Ovary (tissue), 9 donors: ENCODE measurements around the gene TRABD2B. TPM values are rescaled to one million over a fixed set of nuclear protein-coding genes. Genes with fewer than 3 reads are reported as not detected.

ENCODE experiments used
- DNase-seq, 5 donors: peaks; one replicate each; pipeline ENCODE4 v3.0.0-alpha.2; 2019 to 2020
- H3K27ac ChIP-seq, 2 donors: fragments of 200-600 bp; one replicate each; pipeline versions ENCODE4 v1.5.1 to v1.8.0; 2019 to 2022
- H3K27me3 ChIP-seq: fragments of 200-600 bp; one replicate; pipeline ENCODE4 v1.8.0; 2022
- H3K36me3 ChIP-seq: fragments of 200-600 bp; sonication (generic); one replicate; pipeline ENCODE4 v1.5.1; 2019
- H3K4me1 ChIP-seq: one replicate; pipeline ENCODE4 v1.8.1; 2013; ENCODE audit warnings: mild to moderate bottlenecking, moderate library complexity; ENCODE audit not compliant: insufficient read depth
- H3K4me3 ChIP-seq: fragments of 200-600 bp; sonication (generic); one replicate; pipeline ENCODE4 v1.5.1; 2017
- H3K9me3 ChIP-seq, 2 donors: fragments of 200-600 bp in 1 of 2; sonication (generic) in 1 of 2; one replicate each; pipeline versions ENCODE4 v1.5.1 to v1.8.1; 2013 to 2019; ENCODE audit warnings: mild to moderate bottlenecking in 1 of 2, moderate library complexity in 1 of 2
- CTCF ChIP-seq, 3 donors: fragments of 450-650 bp in 2 of 3; fragments of 200-600 bp in 1 of 3; IDR thresholded peaks; one replicate each; pipeline versions ENCODE4 v1.5.1 to v1.8.0; 2016 to 2022; ENCODE audit warnings: antibody characterized with exemption in 3 of 3, mild to moderate bottlenecking in 1 of 3
- EP300 ChIP-seq: sonication (generic); formaldehyde crosslinking; IDR thresholded peaks from one replicate; pipeline ENCODE4 v1.6.1; 2017; ENCODE audit warnings: antibody characterized with exemption
- POLR2A ChIP-seq: fragments of 450-650 bp; IDR thresholded peaks from one replicate; pipeline ENCODE4 v1.6.1; 2017; ENCODE audit warnings: antibody characterized with exemption, mild to moderate bottlenecking, moderate library complexity
- WGBS, 3 donors: extraction: QIAGEN DNeasy Blood & Tissue Kit in 1 of 3; methylation state at CpG; one replicate each; pipeline versions ENCODE4 v1.1.5 to v1.1.7; 2013 to 2017; 5-methylcytosine and 5-hydroxymethylcytosine counted together
- intact Hi-C, 4 donors: fragments of 100-400 bp; cut with DNase I; formaldehyde crosslinking; loops; one replicate each; pipeline versions ENCODE4 v1.11.0 to v1.15.1; 2022 to 2023
- polyA plus RNA-seq, 2 donors: library from polyadenylated mRNA; stranded (reverse); fragments of 200-250 nt in 1 of 2; fragments of 350-450 nt in 1 of 2; fragmentation: Illumina TruSeq in 1 of 2; extraction: RNeasy Lipid Tissue Mini Kit (QIAGEN cat#74804) in 1 of 2; gene quantifications; one replicate each; pipeline ENCODE4 v1.2.3, GENCODE V29; 2013 to 2014
- total RNA-seq, 7 donors: library from RNA; depleted of rRNA in 2 of 7; stranded (reverse); fragments of >200 nt in 2 of 7; fragmentation: NEBNext Ultra II Directional in 3 of 7; extraction: Animal tissue kit (Norgen Biotek cat#: 25700) in 3 of 7; gene quantifications; one replicate each; pipeline versions ENCODE4 v1.1.0 to v1.2.4, GENCODE V29; 2016 to 2023
- donor health status: DM: no; HTN: no; CAD: no; lungs with moderate emphysema.
- donor health status: DM: no; HTN: no; CAD: no.
- donor health status: Bipolar disorder and iron deficiency.
- donor health status: DM: yes; HTN: yes; CAD: no.
- donor health status: DM: no; HTN: no; CAD: no.
- donor health status: DM: yes; HTN: yes; CAD: no.

Gene TRABD2B
- total and polyA plus RNA-seq, 9 donors, result 0.18 to 1.6 (median 0.52) TPM

DNA sequence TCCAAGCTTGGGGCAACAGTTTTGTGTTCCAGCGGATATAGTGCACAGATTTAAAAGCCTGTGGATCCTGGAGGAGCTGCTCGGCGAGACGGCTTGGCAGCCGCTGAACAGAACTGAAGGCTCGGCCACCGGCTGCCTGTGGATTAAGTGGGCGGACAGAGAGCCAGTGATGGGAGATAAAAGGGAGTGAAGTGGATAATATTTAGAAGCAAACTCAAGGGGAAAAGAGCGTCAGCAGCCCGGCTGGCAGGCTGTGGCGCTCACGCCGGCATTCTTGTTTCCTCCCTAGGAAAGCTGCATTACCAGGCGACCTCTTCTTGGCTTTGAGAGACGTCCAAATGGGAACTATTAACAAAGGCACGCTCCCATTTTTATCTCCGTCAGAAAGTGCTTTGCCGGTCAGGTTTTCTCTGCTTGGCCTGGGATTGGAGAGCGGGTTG, 10.4 kb downstream of the TRABD2B start:
- no peaks in the 10 kb centered on the region for H3K36me3 ChIP-seq
- no peaks in the 10 kb centered on the region for H3K27me3 ChIP-seq
- TF ChIP-seq POLR2A (no peak), CTCF (IDR thresholded peaks at IDR 0.05) (no peak), EP300 (no peak)
- H3K27ac ChIP-seq, result no peak overlapping the region
- peak in 2 of 5 donors; percentile 34 to 45 for DNase-seq
- peaks cover 7% of the 10 kb centered on the region for H3K4me1 ChIP-seq
- no peak overlapping the region for H3K4me3 ChIP-seq
- no peaks in the 10 kb centered on the region for H3K9me3 ChIP-seq
- intact Hi-C loops, result no loop called here
- WGBS, 3 donors, result 1 to 3% (median 2%) methylated on average over 19 of the region's 19 CpGs

DNA sequence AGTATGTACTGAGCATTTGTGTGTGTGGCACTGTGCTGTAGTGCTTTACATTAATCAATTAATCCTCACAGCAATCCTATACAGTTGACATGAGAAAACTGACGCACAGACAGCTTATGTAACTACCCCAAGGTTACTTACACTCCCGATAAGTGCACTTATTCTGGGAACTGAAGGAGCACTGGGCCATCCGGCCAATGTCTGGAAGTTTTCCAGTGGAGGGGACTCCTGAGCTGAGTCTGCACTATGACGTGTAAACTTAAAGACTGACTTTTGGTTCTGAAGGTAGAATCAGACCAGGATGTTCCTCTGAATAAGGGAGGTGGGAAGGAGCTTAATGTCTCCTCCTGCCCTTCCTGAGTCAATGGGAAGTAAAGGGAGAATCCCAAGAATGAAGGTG, 12.2 kb downstream of the TRABD2B start:
- H3K27me3 ChIP-seq, result no peaks in the 10 kb centered on the region
- peaks cover 7% of the 10 kb centered on the region for H3K4me1 ChIP-seq
- DNase-seq, result no peak
- no peak overlapping the region for H3K4me3 ChIP-seq
- H3K27ac ChIP-seq, result no peak overlapping the region
- no peak for TF ChIP-seq CTCF (IDR thresholded peaks at IDR 0.05)
- TF ChIP-seq POLR2A, result no peak
- no peak for TF ChIP-seq EP300
- WGBS, 3 donors, result 81 to 92% (median 86%) methylated on average over 4 of the region's 4 CpGs
- H3K9me3 ChIP-seq, result no peaks in the 10 kb centered on the region
- intact Hi-C loops, result no loop called here
- no peaks in the 10 kb centered on the region for H3K36me3 ChIP-seq

GRCh38 chr1:47984175-47984789, 12.9 kb downstream of the TRABD2B start:
- intact Hi-C loops, result no loop called here
- no peak overlapping the region for H3K4me3 ChIP-seq
- no peaks in the 10 kb centered on the region for H3K36me3 ChIP-seq
- H3K4me1 ChIP-seq, result peaks cover 7% of the 10 kb centered on the region
- TF ChIP-seq POLR2A (no peak), CTCF (IDR thresholded peaks at IDR 0.05) (no peak), EP300 (no peak)
- no peaks in the 10 kb centered on the region for H3K9me3 ChIP-seq
- H3K27ac ChIP-seq, result no peak overlapping the region
- DNase-seq, result peak in 1 of 5 donors; percentile 38
- no peaks in the 10 kb centered on the region for H3K27me3 ChIP-seq
- WGBS, 3 donors, result 12 to 31% (median 22%) methylated on average over 46 of the region's 46 CpGs

DNA sequence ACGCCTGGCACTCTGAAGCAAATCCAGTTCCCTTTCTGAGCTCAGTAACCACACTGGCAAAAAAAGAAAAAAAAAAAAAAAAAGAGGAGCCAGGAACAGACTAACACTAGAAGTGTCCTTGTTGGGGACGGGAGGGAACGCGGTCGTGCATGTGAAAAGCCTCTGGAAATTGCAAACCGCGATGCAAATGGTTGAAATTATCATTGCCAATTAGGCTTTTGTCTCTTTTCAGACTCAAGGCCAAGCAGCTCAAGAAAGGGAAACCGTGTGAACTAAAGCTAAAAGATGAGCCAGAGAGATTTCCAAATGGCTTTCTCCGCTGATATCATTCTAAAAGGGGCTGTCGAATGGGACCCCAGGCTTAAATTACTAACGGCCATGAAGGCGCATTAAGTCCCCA, 13.5 kb downstream of the TRABD2B start:
- Histone ChIP-seq H3K9me3 (no peaks in the 10 kb centered on the region), H3K4me1 (peaks cover 7% of the 10 kb centered on the region), H3K27me3 (no peaks in the 10 kb centered on the region), H3K27ac (no peak overlapping the region), H3K36me3 (no peaks in the 10 kb centered on the region), H3K4me3 (no peak overlapping the region)
- WGBS, 3 donors, result 15 to 25% (median 18%) methylated on average over 12 of the region's 12 CpGs
- no peak for TF ChIP-seq CTCF (IDR thresholded peaks at IDR 0.05)
- no peak for TF ChIP-seq POLR2A
- TF ChIP-seq EP300, result no peak
- no peak for DNase-seq
- intact Hi-C loops, result no loop called here
